Measurements from ENCODE around the gene TMEM132C.

Gene TMEM132C

DNA sequence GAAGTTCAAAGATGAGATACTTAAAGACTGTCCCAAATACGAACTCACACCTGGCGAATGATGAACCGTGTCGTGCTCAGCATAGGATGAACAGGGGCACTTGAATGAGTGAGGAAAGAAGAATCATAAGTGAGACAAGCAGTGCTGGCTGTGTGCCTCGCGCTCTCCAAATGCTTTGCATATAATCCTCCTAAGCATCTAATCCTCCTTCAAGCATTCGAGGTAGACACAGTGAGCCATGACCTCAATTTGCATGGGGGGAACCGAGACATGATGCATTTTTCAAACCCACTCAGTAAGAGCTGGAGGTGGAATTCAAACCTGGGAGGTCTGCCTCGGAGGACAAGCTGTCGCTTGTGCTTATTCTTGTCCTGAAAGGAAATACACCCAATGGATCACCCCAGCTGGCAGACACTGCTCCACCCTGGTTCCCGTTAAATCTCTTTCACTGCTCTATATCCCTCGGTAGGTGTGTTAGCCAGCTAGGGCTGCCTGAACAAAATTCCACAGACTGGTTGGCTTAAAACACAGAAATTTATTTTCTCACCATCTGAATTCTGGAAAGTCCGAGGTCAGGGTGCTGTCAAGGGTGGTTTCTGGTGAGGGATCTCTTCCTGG lies 282.7 kb downstream of the TMEM132C start:
- Histone ChIP-seq H3K79me2 (ENCODE audit: low read length) (no peaks in the 10 kb centered on the region), H2AFZ (ENCODE audit: low read length) (no peak overlapping the region), H3K27me3 (replicated peaks; ENCODE audit: insufficient read depth, low read length) (no peaks in the 10 kb centered on the region), H3K9me2 (replicated peaks; ENCODE audit: insufficient read depth, low read length) (no peaks in the 10 kb centered on the region), H3K4me3 (ENCODE audit: low read length) (no peak overlapping the region), H3K9me3 (replicated peaks; ENCODE audit: insufficient read depth, low read length) (no peaks in the 10 kb centered on the region), H3K36me3 (replicated peaks; ENCODE audit: insufficient read depth, low read length) (no peaks in the 10 kb centered on the region), H4K20me1 (ENCODE audit: insufficient read depth, low read length) (no peaks in the 10 kb centered on the region), H3K9ac (ENCODE audit: low read length) (no peak overlapping the region), H3K27ac (ENCODE audit: low read length) (no peak overlapping the region), H3K4me2 (ENCODE audit: low read depth, low read length) (no peak overlapping the region), H3K4me1 (ENCODE audit: low read length) (no peaks in the 10 kb centered on the region), H3F3A (ENCODE audit: insufficient read depth, low read length) (no peaks in the 10 kb centered on the region)
- DNase-seq, result no peak
- no peak for TF ChIP-seq EZH2 (optimal IDR thresholded peaks at IDR 0.05; ENCODE audit: low read depth, low read length)
- TF ChIP-seq CTCF (IDR thresholded peaks at IDR 0.05; ENCODE audit: low read length), result no peak
- TF ChIP-seq EZH2phosphoT487 (IDR thresholded peaks at IDR 0.05; ENCODE audit: low read length), result no peak

DNA sequence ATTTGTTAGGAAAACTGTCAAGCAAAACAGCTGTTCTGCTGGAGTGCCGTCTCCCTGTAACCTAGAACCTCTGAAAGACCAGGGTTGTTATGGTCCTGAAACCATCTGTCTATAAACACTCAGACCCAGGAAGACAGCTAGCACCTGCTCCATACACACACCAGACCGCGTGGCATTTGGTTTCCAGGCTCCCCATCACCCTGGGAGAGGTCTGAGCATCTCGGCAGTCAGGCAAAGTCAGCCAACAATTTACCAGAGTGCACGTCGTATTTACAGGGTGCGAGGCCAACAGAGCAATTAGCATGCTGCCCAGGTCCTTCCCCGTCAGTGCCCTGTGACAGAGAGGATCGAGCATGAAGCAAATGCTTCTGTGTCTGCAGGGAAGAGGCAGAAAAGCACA lies 284.3 kb downstream of the TMEM132C start:
- no peaks in the 10 kb centered on the region for H3F3A ChIP-seq (ENCODE audit: insufficient read depth, low read length)
- no peak for DNase-seq

GRCh38 chr12:128554546-128555304 lies 287.8 kb downstream of the TMEM132C start:
- Histone ChIP-seq H3K27me3 (replicated peaks; ENCODE audit: insufficient read depth, low read length) (no peaks in the 10 kb centered on the region), H3K36me3 (replicated peaks; ENCODE audit: insufficient read depth, low read length) (no peaks in the 10 kb centered on the region), H3K79me2 (ENCODE audit: low read length) (no peaks in the 10 kb centered on the region), H3K9ac (ENCODE audit: low read length) (no peak overlapping the region), H3F3A (ENCODE audit: insufficient read depth, low read length) (no peaks in the 10 kb centered on the region), H2AFZ (ENCODE audit: low read length) (no peak overlapping the region), H3K27ac (ENCODE audit: low read length) (no peak overlapping the region), H3K4me3 (ENCODE audit: low read length) (no peak overlapping the region), H4K20me1 (ENCODE audit: insufficient read depth, low read length) (no peaks in the 10 kb centered on the region), H3K9me2 (replicated peaks; ENCODE audit: insufficient read depth, low read length) (no peaks in the 10 kb centered on the region), H3K9me3 (replicated peaks; ENCODE audit: insufficient read depth, low read length) (no peaks in the 10 kb centered on the region), H3K4me1 (ENCODE audit: low read length) (no peaks in the 10 kb centered on the region), H3K4me2 (ENCODE audit: low read depth, low read length) (no peak overlapping the region)
- no peak for TF ChIP-seq EZH2phosphoT487 (IDR thresholded peaks at IDR 0.05; ENCODE audit: low read length)
- no peak for TF ChIP-seq EZH2 (optimal IDR thresholded peaks at IDR 0.05; ENCODE audit: low read depth, low read length)
- no peak for TF ChIP-seq CTCF (IDR thresholded peaks at IDR 0.05; ENCODE audit: low read length)
- DNase-seq, result no peak

More for the DNA sequence above, 284.3 kb downstream of the TMEM132C start:
- H3K9ac ChIP-seq (ENCODE audit: low read length), result no peak overlapping the region
- H3K4me2 ChIP-seq (ENCODE audit: low read depth, low read length), result no peak overlapping the region
- TF ChIP-seq EZH2phosphoT487 (IDR thresholded peaks at IDR 0.05; ENCODE audit: low read length), result no peak
- no peaks in the 10 kb centered on the region for H3K79me2 ChIP-seq (ENCODE audit: low read length)
- no peaks in the 10 kb centered on the region for H3K9me3 ChIP-seq (replicated peaks; ENCODE audit: insufficient read depth, low read length)
- H3K27ac ChIP-seq (ENCODE audit: low read length), result no peak overlapping the region
- no peak overlapping the region for H2AFZ ChIP-seq (ENCODE audit: low read length)
- H3K36me3 ChIP-seq (replicated peaks; ENCODE audit: insufficient read depth, low read length), result no peaks in the 10 kb centered on the region
- H3K9me2 ChIP-seq (replicated peaks; ENCODE audit: insufficient read depth, low read length), result no peaks in the 10 kb centered on the region
- no peak overlapping the region for H3K4me3 ChIP-seq (ENCODE audit: low read length)
- H3K27me3 ChIP-seq (replicated peaks; ENCODE audit: insufficient read depth, low read length), result no peaks in the 10 kb centered on the region
- no peaks in the 10 kb centered on the region for H4K20me1 ChIP-seq (ENCODE audit: insufficient read depth, low read length)
- no peaks in the 10 kb centered on the region for H3K4me1 ChIP-seq (ENCODE audit: low read length)

DNA sequence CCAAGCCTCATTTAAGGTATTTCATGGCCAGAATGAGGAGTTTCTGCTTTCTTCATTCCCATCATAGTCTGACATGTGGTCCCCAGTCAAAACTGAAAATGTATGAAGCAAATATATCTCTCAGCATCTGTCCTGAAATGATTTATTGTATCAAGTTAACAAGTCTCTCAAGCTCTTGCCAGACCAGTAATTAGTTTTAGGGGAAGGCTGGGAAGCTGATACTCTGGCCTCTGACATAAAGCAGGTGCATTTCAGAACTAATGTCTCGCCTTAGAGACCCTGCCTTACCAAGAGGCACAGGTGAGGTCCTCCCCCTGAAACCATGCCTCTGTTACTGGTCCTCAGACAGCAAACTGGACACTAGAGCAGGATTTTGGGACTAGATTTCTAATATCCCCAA lies 290.3 kb downstream of the TMEM132C start:
- Histone ChIP-seq H3K36me3 (replicated peaks; ENCODE audit: insufficient read depth, low read length) (no peaks in the 10 kb centered on the region), H4K20me1 (ENCODE audit: insufficient read depth, low read length) (no peaks in the 10 kb centered on the region), H3K9me3 (replicated peaks; ENCODE audit: insufficient read depth, low read length) (no peaks in the 10 kb centered on the region), H3K79me2 (ENCODE audit: low read length) (no peaks in the 10 kb centered on the region), H3K4me3 (ENCODE audit: low read length) (no peak overlapping the region), H3K4me1 (ENCODE audit: low read length) (no peaks in the 10 kb centered on the region), H3K9ac (ENCODE audit: low read length) (no peak overlapping the region), H3K9me2 (replicated peaks; ENCODE audit: insufficient read depth, low read length) (no peaks in the 10 kb centered on the region), H3K27me3 (replicated peaks; ENCODE audit: insufficient read depth, low read length) (no peaks in the 10 kb centered on the region), H3K4me2 (ENCODE audit: low read depth, low read length) (no peak overlapping the region), H3F3A (ENCODE audit: insufficient read depth, low read length) (no peaks in the 10 kb centered on the region), H3K27ac (ENCODE audit: low read length) (no peak overlapping the region), H2AFZ (ENCODE audit: low read length) (no peak overlapping the region)
- no peak for TF ChIP-seq CTCF (IDR thresholded peaks at IDR 0.05; ENCODE audit: low read length)
- TF ChIP-seq EZH2phosphoT487 (IDR thresholded peaks at IDR 0.05; ENCODE audit: low read length), result no peak
- no peak for TF ChIP-seq EZH2 (optimal IDR thresholded peaks at IDR 0.05; ENCODE audit: low read depth, low read length)
- DNase-seq, result no peak

Data from MM.1S (cell line).